HPDE6-E6E7 (cell line): ENCODE results near the gene MOB1B.
"Not testable (repeated sequence)": the region's sequence is repeated elsewhere in the genome, so short reads cannot be mapped to it uniquely, and the experiment has no call there.

Source experiments
- DNase-seq: peaks from one replicate; pipeline ENCODE4 v3.0.0; 2011; ENCODE audit warnings: missing footprints; ENCODE audit errors: extremely low spot score

Gene MOB1B

DNA sequence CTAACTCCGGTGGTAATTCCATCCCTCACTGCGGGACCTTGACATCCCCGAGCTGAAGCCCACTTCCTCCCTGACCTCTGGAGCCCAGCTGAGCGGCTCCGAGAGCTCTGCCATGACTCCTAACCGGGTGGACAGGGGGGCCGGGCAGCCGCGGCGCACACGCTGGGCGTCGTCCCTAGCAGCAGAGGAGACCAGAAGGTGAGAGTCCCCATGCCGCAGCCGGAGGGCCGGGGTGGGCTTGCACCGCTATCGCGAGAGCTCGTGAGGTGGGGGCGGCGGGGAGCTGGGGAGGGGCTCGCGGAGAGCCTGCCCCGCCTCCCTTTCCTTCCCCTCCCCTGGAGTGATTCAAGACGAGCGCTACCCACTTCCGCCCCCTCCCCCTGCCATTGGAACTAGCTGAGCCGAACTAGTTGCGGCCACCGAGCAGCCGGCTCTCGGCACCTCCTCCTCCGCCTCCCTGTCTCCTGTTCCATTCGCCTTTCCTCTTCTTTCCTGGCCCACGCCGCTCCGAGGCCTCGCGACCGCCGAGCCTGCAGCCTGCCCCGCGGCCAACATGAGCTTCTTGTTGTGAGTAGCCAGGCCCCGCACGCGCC is at the start of gene MOB1B:
TSS of gene MOB1B (plus strand) at position 386 of the 593 bp plus-strand sequence. CDS start at position 554, 168 bp downstream.
- peak; percentile 77 for DNase-seq

DNA sequence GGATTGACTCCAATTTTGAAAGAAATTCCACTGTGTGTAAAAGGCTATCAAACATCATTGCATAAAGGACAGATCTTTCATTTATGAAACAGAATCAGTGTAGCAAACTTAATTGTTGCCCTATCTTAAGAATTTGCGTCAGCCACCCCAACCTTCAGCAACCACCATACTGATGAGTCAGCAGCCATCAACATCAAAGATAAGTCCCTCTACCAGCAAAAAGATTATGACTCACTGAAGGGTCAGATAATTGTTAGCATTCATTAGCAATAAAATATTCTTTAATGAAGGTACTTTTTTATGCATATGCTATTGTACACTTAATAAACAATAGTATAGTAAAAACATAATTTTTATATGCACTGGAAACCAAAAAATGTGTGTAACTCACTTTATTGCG is 46.7 kb upstream of the MOB1B start:
- DNase-seq: no peak

DNA sequence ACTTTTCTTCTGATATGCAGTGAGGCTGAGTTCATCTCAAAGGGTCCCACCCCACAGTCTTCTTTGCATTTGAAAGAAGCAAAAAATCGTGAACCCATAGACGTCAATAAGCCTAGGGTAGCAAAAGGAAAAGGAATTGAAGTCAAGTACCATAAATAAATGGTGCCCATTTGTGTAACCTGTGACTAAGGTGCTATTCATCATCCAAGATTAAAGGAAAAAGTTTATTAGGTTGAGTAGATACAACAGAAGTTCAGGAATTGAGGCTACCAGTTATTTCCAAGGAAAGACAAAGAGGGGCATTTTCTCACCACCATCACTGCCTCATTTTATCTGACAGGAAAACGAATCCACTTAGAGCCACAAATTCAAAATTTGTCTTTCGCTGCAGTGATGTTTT is 43.7 kb upstream of the MOB1B start:
- DNase-seq: no peak

DNA sequence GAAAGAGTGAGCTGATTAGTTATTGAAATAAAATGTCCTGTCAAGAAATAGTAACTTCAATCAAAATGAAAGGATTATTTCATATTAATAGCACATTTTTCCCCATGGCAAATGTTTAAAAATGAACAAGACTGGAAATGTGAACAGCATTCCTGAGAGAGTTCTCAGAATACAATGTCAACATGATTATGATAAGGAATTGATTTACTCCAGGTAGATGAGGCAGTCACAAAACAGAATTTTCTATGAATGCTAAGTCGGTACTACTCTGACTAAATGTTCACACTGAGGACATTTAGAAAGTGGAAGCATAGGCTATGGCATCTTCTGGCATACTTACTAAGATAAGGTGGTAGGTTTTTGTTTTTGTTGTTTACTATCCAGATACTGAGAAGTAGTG is 43.1 kb upstream of the MOB1B start:
- DNase-seq: no peak

DNA sequence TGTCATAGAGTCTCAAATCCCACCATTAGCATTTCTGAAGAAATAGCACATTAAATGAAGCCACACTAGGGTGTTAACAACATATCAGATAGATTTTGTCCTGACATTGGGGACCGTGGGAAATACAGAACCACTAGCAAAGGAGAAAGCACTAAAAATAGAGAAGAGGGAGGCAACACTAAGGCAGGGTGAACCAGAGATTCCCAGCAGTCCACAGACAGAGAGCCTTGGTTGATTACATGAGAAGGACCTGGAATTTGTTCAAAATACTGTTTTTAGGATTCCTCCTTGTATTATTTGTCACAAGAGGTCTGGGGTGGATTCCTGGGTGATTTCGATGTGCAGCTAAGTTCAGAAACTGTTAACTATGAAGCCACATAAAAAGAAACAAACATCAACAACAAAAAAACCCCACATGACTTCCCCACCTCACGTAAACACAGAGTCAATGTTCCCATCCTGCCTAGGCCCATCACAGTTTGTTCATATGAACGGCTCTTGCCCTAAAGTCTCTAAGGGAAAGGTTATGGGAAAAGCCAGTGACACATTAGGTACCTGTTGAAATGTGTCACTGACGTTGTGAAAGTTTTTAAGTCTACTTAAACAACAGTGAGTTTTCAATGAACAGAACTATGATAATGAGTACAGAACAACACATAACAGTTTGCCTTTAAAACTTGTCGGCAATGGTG is 38.9 kb upstream of the MOB1B start:
- DNase-seq: no peak

DNA sequence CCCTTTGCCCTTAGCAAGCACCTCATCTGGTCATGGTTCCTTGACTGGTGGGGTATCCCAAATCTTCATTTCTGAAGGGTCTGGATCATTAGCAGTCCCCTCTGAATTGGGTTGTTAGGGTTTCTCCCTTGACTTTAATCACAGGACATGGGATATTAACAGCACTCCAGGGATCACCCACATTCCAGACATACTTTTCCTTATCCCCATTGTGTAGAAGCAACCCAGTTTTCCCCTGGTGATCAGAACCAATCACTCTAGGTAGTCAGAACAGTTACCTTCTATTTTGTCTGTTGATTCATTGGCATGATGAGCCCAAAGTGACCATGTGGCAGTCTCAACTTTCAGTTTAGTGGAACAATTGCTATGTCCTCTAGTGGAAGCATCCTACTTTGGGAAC is 33.4 kb upstream of the MOB1B start:
- DNase-seq: no peak

DNA sequence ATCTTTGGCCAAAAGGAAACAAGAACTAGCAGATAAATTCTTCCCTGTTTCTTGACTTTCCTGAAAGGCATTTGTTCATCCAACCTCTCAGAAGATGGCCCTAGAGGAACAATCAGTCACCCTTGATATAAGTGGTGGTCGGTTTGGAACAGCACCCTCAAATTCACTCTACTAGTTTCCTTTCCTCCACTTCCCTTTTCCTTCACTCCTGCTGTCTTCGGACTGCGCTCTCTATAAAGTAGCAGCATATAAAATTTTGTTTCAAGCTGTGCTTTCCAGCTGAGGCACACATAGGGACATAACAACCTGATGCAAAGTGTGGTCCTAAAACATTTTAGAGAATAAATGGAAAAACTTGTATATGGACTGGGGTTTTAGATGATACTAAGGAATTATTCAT is 29.0 kb upstream of the MOB1B start:
- no peak for DNase-seq

DNA sequence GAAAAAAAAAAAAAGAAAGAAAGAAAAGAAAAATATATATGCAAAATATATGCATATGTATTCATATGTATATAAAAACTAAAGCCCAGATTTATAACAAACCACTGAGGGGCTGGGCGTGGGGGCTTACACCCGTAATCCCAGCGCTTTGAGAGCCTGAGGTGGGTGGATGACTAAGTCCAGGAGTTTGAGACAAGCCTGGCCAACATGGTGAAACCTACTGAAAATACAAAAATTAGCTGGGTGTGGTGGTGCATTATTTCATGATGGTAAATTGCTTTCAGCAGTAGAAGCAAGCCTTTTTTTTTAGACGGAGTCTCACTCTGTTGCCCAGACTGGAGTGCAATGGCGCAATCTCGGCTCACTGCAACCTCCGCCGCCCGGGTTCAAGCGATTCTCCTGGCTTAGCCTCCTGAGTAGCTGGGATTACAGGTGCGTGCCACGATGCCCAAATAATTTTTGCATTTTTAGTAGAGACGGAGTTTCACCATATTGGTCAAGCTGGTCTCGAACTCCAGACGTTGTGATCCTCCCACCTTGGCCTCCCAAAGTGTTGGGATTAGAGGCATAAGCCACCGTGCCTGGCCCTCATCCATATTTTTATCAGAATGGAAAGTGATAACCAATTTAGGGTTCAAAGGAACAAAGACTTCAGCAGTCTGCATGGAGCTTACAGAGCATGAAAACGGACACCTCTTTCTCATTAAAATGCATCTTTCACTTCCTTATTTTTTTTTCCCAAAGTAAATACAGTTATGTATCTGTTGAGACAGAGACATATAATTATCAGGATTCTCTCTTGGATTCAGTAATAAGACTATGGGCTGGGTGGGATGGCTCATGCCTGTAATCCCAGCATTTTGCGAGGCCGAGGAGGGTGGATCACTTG is 27.7 kb upstream of the MOB1B start:
- DNase-seq: no peak

DNA sequence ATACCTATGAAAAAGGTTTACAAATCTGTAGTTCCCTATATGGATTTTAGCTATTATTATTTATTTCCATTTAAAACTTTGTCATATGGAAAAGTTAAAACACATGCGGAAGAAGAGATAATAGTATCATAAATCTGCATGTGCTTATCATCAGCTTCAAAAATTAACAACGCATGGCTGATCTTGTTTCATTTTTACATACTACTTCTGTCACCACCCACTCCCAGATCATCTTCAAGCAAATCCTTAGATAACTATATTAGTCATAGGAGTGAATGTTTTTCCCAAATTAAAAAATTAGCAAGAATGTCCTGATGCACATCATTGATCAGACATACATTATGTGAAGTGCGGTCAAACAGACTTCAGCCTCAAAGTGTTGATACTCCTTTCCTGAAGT is 24.6 kb upstream of the MOB1B start:
- no peak for DNase-seq

DNA sequence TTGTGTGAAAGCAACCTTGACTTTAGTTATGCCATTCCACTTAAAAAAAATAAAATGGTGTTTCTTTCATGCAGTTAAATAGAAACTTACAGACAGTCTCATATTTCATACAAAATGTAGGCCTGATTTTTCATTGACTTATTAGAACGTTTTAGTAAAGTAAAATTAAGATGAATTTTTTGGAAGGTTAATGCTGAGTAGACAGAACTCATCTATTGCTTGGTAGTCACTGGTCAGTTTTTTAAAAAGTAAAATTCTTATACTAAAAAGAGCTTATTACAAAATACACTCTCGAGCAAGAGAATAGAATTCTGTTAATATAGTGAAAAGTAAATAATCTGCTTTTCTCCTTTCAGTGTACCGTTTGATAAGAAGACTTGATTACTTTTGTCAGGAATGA is 21.4 kb upstream of the MOB1B start:
- DNase-seq: no peak

DNA sequence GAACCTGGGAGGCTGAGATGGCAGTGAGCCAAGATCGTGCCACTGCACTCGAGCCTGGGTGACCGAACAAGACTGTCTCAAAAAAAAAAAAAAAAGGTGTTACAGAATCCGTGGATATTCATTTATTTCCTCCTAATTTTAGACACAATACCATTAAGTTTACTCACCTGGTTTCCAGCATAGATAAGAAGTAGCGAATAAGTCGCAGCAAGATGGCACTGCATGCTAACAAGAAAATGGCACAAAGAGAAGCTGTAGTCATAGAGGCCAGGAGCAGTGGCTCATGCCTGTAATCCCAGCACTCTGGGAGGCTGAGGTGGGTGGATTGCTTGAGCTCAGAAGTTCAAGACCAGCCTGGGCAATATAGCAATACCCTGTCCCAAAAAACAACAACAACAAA is 17.0 kb upstream of the MOB1B start:
- no peak for DNase-seq

DNA sequence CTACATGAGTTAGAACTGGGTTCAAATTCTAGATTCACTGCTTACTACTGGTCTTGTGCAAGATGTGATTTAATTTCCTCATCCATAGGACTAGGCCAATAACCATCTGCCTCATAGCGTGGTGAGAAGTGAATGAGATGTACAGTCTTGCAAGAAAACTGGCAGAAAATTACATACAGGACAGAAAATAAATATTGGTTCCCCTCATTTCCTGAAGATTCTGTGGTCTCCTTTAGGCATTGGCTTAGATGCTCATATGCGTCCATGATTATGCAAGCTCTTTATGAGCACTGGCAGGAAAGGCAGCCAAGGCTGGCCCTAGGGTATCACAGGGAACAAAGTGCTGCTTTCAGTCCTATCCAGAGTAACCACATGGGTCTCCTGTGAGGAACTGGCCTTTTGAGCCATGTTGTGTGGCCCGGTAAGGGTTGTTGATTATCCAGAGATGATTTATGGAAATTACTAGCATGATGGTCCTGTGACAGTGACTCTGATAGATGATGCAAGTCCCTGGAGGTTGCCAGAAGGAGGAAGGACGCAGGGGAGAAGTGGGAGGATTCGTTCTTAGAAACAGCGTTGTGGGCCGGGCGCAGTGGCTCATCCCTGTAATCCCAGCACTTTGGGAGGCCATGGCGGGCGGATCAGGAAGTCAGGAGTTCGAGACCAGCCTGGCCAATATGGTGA is 9.9 kb upstream of the MOB1B start:
- DNase-seq: no peak

DNA sequence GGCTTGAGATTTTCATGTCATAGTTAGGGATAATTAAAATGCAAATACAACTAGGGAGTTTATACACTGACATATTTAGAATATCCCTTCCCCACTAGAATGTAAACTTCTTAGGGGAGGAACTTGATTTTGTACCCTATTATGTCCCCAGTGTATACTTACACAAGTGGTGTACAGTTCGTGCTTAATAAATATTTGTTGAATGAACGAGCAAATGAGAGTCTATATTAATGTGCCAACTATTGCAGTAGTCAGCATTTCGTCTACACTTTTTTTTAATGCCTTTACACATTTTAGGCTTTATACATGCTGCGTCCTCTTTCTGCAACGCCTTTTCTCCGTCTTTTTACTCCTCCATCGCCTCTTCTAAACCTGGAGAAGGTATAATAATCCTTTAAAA is 8.4 kb upstream of the MOB1B start:
- no peak for DNase-seq

DNA sequence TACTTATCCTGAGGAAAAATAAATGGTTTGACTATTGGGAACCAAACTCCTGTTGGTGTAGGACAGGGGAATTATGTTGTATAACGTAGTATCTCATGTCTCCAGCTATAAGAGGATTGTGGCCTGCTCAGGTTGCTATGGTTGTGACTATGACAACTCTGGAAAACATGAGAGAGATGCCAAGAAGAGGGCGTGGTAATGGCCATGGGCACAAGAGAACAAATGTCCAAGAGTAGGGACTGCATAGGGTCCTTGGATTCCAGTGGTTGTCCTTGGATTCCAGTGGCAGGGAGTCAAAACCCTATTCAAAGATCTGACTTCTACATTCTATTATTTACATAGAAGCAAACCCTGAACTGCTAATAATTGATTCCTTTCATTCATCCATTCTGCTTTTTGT is 6.8 kb upstream of the MOB1B start:
- DNase-seq: no peak

DNA sequence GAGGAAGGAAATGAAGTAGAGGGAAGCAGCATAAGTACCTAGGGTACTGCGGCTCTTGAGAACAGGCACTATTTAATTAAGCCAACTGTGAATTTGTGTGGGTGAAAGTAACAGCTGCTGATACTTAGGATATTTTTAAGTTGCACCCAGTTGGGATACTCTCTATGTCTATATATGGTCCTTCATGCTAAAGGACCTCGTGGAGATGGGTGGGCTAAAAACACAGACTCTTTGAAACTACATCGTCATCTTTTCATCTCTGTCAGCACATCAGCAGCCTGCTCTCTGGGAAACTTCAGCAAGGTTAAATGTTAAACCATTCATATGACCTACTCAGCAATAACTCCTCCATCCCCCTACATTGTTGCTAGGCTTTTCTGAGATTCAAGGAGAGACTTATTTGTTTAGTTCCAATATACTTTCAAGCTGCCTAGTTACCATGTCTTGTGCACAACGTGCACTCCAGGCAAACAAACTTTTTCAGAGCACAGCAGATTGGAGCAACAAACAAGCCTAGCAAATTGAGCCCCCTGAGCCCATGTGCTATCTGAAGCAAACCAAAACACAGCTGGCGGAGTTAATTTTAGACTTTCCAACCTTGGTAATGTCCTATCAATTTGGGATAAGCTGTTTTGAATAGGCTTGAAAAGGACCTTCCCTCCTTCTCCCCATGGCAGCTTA is 6.2 kb upstream of the MOB1B start:
- no peak for DNase-seq

DNA sequence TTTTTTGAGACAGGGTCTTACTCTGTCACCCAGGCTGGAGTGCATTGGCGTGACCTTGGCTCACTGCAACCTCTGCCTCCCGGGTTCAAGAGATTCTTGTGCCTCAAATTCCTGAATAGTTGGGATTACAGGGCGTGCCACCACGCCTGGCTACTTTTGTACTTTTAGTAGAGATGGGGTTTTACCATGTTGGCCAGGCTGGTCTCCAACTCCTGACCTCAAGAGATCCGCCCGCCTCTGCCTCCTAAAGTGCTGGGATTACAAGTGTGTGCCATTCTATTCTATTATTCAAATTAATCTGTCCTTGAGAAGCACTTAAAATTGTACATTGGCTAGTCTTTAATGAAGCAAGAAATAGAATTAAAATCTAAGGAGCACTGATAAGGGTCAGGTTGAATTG is 3.6 kb upstream of the MOB1B start:
- not testable (repeated sequence) for DNase-seq

DNA sequence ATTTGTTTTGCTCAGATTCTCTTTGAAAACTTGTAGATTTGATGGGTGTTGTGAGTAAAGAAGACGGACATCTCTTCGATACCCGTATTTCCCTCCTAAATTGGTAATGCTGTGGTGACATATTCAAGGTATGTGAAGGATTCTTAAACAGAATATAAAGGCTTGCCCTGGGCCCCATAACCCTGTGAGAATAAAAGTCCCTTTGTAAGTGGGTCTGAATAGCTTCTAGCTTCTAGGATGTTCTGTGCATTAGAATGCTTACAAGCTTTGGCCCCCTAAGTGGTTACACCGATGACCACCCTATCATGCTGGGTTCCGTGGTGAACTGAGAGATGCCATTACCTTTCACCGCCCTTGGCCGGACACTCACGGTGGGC is 574 bp upstream of the MOB1B start:
- DNase-seq: no peak

DNA sequence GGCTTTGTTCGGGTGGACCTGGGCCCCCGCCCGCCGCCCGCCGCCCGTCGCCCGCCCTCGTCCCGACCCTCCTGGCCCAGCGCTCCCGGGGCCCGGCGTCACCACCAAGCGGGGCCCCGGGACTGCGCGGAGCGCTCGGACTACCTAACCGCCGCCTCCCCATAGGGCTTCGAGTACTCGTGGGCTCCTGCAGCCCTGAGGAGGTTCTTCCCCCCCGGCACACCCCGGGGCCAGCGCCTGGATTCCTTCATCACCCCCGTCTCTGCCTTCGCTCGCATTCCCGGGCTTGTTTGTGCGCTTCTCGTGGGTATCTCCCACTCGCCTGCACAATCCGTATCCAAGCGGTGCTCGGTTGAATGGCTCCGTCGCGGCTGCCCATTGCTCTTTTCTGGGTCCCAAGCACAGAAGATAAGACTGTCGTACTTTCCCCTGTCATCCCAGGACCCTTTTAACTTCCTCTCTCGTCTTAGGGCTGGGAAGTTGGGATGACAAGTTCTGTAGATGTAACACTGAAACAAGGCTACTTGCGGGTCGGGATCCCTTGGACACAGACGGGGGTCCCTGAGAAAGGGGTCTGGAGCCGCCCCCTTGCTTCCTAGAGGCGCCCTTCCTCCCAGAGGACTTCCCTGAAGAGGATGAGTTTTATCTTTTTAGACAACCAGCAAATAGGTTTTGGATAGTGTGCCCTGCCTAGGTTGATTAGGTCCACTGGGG is 565 bp downstream of the MOB1B start:
- peak; percentile 32 for DNase-seq

DNA sequence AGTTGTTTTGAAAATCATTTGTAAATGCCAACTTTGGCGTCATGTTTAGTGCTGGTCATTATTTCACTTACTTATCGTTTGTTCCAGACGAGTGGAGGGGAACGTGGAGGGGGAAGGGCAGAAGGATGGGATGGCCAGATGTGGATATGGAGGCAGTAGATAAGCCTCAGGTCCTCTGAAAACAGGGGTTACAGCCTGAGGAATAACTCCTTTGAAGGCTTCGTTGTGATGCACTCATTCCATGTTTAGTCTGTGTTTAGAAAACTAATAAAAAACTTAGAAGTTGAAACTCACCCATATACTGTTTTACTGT is 1.1 kb downstream of the MOB1B start:
- no peak for DNase-seq

DNA sequence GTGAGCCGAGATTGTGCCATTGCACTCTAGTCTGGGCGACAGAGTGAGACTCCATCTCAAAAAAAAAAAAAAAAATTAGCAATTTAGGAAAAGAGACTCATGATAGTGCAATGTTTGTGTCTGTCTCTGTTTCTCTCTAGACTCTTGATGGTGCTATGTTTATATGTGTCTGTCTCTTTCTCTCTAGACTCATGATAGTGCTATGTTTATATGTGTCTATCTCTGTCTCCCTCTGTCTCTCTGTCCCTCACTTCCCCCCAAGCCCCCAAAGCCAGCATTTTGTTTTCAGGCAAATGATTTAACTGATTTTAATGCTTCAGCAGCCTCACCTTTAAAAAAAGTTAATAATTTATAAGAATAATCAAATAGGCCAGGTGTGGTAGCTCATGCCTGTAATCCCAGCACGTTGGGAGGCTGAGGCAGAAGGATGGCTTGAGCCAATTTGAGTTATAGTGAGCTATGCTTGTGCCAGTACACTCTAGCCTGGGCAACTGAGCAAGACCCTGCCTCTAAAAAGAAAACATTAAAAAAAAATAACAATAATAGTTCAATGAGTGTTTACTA is 6.9 kb downstream of the MOB1B start:
- DNase-seq: no peak

DNA sequence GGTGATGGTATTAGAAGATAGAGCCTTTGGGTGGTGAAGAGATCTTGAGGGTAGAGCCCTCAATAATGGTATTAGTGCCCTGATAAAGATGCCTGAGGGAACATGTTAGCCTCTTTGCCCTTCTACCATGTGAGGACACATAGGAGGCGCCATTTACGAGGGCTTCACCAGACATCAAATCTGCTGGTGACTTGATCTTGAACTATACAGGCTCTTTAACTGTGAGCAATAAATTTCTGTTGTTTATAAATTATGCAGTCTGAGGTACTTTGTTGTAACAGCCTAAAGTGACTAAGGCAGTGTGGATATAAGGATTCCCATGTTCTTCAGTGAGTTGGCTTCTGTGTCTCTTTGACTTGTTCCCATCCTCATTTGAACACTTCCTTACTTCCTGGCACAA is 11.8 kb downstream of the MOB1B start:
- no peak for DNase-seq
